Measurements from ENCODE around the gene GNB3.

DNA sequence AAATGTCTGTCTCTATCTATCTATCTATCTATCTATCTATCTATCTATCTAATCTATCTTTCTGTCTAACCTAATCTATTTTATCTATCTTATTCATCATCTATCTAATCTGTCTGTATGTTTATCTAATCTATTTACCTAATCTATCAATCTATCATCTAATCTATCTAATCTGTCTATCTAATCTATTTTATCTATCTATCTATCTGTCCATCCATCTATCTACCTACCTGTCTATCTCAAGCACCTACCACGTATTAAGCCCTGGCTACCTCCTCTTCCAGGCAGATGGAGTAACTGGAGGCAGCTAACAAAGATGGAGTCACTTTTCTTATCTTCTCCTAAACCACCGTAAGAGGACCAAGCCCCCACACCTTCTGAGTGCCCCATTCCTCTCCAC is 45.6 kb upstream of the GNB3 start:
- TF ChIP-seq, protein P1, sequence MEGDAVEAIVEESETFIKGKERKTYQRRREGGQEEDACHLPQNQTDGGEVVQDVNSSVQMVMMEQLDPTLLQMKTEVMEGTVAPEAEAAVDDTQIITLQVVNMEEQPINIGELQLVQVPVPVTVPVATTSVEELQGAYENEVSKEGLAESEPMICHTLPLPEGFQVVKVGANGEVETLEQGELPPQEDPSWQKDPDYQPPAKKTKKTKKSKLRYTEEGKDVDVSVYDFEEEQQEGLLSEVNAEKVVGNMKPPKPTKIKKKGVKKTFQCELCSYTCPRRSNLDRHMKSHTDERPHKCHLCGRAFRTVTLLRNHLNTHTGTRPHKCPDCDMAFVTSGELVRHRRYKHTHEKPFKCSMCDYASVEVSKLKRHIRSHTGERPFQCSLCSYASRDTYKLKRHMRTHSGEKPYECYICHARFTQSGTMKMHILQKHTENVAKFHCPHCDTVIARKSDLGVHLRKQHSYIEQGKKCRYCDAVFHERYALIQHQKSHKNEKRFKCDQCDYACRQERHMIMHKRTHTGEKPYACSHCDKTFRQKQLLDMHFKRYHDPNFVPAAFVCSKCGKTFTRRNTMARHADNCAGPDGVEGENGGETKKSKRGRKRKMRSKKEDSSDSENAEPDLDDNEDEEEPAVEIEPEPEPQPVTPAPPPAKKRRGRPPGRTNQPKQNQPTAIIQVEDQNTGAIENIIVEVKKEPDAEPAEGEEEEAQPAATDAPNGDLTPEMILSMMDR (IDR thresholded peaks at IDR 0.05 in 2 of 3, conservative IDR thresholded peaks at IDR 0.05 in 1 of 3; ENCODE audit: borderline replicate concordance in 1 of 3, insufficient read depth in 1 of 3, low read depth in 2 of 3, low read length in 2 of 3) = no peak
- TF ChIP-seq FOSL1 (IDR thresholded peaks at IDR 0.05; ENCODE audit: low read depth) (no peak), EGR1 (IDR thresholded peaks at IDR 0.05; ENCODE audit: low read depth) (no peak), POLR2AphosphoS5 (IDR thresholded peaks at IDR 0.05; ENCODE audit: low read depth, low read length) (no peak), SP1 (IDR thresholded peaks at IDR 0.05; ENCODE audit: low read depth) (no peak), POLR2A (IDR thresholded peaks at IDR 0.05; ENCODE audit: borderline replicate concordance, extremely low read depth, insufficient read depth, insufficient read length) (no peak), EZH2phosphoT487 (IDR thresholded peaks at IDR 0.05; ENCODE audit: borderline replicate concordance) (no peak), TCF7L2 (IDR thresholded peaks at IDR 0.05; ENCODE audit: borderline replicate concordance, extremely low read depth, insufficient read depth, insufficient read length) (no peak)
- TF ChIP-seq, protein P2, sequence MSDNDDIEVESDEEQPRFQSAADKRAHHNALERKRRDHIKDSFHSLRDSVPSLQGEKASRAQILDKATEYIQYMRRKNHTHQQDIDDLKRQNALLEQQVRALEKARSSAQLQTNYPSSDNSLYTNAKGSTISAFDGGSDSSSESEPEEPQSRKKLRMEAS (IDR thresholded peaks at IDR 0.05) = no peak
- TF ChIP-seq, protein P3, sequence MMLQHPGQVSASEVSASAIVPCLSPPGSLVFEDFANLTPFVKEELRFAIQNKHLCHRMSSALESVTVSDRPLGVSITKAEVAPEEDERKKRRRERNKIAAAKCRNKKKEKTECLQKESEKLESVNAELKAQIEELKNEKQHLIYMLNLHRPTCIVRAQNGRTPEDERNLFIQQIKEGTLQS (IDR thresholded peaks at IDR 0.05) = no peak

Data from HCT116 (cell line).